Neuron (in vitro differentiated cells): Measurements from ENCODE around the gene EFCAB12.

ENCODE experiments used
- H2AFZ ChIP-seq: one replicate; pipeline ENCODE4 v1.6.1; 2013; ENCODE audit warnings: low read depth, mild to moderate bottlenecking, inconsistent platforms, low read length, moderate library complexity
- H3K27me3 ChIP-seq: one replicate; pipeline ENCODE4 v1.6.1; 2013; ENCODE audit warnings: low read length; ENCODE audit not compliant: insufficient read depth
- H3K36me3 ChIP-seq: one replicate; pipeline ENCODE4 v1.6.1; 2013; ENCODE audit warnings: low read length; ENCODE audit not compliant: insufficient read depth
- H3K4me1 ChIP-seq: one replicate; pipeline ENCODE4 v1.6.1; 2013; ENCODE audit warnings: low read length; ENCODE audit not compliant: insufficient read depth
- H3K4me3 ChIP-seq: 2 replicates; pipeline ENCODE4 v1.5.1; 2013; ENCODE audit warnings: mild to moderate bottlenecking, low read length, moderate library complexity
- H3K9me3 ChIP-seq: one replicate; pipeline ENCODE4 v1.6.1; 2013; ENCODE audit warnings: low read length

EFCAB12 gene

DNA sequence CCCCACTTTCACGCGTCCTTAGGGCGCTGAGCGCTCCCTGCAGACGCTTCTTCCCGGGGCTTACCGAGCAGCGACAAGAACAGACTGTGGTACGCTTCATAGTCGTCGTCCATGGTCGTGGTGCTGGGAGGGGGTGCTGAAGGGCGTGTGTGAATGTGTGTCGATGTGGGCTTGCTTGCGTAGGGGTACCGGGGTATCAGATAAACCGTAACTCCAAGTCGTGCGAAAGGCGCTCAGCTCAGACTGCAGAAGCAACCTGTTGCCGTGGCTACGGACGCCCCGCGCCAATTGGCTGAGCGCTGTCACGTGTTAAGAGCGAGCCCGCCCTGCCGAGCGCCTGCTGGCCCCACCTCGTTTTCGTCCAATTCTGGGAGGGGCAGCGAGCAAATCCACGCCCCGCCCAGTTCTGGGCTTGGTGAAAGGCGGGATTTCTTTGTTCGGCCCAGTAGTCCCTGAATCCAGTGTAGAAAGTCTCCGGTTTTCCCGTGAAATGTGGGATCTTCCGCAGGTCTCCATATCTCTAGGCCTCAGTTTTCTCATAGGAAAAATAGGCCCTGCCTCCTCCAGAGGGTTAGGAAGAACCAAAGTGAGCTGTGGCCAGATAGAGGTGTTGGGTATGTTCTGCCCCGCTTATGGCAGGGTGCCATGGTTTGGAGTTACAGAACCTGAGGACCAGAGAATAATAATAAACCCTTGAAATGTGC lies at the start of gene EFCAB12:
TSS of gene EFCAB12 (minus strand) at position 261 of the 704 bp plus-strand sequence. CDS start at position 113, 148 bp downstream.
- H3K27me3 ChIP-seq: no peaks in the 10 kb centered on the region
- H3K36me3 ChIP-seq: peaks cover 24% of the 10 kb centered on the region
- peak within 1 kb of the TSS; percentile 87 for H2AFZ ChIP-seq
- peaks cover 30% of the 10 kb centered on the region for H3K4me1 ChIP-seq
- peak within 1 kb of the TSS; percentile 53 for H3K4me3 ChIP-seq
- H3K9me3 ChIP-seq: no peaks in the 10 kb centered on the region

GRCh38 chr3:129476586-129476985 lies 48.1 kb upstream of the EFCAB12 start:
- Histone ChIP-seq H3K27me3 (no peaks in the 10 kb centered on the region), H3K4me1 (peaks cover 7% of the 10 kb centered on the region), H3K4me3 (no peak overlapping the region), H3K36me3 (peaks cover 49% of the 10 kb centered on the region), H2AFZ (no peak overlapping the region), H3K9me3 (no peaks in the 10 kb centered on the region)

- H3K27me3 ChIP-seq: no peaks in the 10 kb centered on the region
- peaks cover 55% of the 10 kb centered on the region for H3K36me3 ChIP-seq
- H3K4me1 ChIP-seq: peaks cover 4% of the 10 kb centered on the region
- no peaks in the 10 kb centered on the region for H3K9me3 ChIP-seq
- no peak overlapping the region for H3K4me3 ChIP-seq
- H2AFZ ChIP-seq: no peak overlapping the region
These were observed 47.4 kb upstream of the EFCAB12 start for GRCh38 chr3:129475863-129476262.

DNA sequence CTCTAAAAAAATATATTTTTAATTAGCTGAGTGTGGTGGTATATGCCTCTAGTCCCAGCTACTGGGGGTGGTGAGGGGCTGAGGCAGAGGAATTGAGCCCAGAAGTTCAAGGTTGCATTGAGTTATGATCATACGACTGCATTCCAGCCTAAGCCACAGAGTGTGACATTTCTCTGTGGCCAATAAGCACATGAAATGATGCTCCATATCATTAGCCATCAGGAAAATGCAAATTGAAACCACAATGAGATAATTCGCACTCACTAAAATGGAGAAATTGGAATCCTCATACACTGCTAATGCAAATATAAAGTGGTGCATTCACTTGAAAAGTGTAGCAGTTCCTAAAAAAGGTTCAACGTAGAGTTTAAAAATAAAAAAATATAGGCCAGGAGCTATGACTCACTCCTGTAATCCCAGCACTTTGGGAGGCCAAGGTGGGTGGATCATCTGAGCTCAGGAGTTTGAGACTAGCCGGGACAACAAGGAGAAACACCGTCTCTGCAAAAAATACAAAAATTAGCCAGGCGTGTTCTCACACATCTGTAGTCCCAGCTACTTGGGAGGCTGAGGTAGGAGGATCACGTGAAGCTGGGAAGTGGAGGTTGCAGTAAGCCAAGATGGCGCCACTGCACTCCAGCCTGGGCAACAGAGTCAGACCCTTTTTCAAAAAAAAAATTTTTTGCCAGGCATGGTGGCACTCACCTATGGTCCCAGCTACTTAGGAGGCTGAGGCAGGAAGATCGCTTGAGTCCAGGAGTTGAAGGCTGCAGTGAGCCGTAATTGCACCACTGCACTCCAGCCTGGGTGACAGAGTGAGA lies 46.8 kb upstream of the EFCAB12 start:
- Histone ChIP-seq H3K4me1 (no peaks in the 10 kb centered on the region), H3K36me3 (peaks cover 51% of the 10 kb centered on the region), H3K27me3 (no peaks in the 10 kb centered on the region), H2AFZ (no peak overlapping the region), H3K9me3 (no peaks in the 10 kb centered on the region), H3K4me3 (no peak overlapping the region)

- Histone ChIP-seq H3K36me3 (peaks cover 50% of the 10 kb centered on the region), H2AFZ (no peak overlapping the region), H3K9me3 (no peaks in the 10 kb centered on the region)
These were observed 45.3 kb upstream of the EFCAB12 start for GRCh38 chr3:129473769-129474152.

GRCh38 chr3:129473067-129473768 lies 44.8 kb upstream of the EFCAB12 start:
- H3K9me3 ChIP-seq: no peaks in the 10 kb centered on the region
- H3K36me3 ChIP-seq: peaks cover 44% of the 10 kb centered on the region
- no peak overlapping the region for H3K4me3 ChIP-seq
- no peaks in the 10 kb centered on the region for H3K4me1 ChIP-seq
- H3K27me3 ChIP-seq: no peaks in the 10 kb centered on the region
- no peak overlapping the region for H2AFZ ChIP-seq

More at GRCh38 chr3:129473769-129474152, 45.3 kb upstream of the EFCAB12 start:
- H3K4me3 ChIP-seq: no peak overlapping the region
- H3K4me1 ChIP-seq: no peaks in the 10 kb centered on the region
- H3K27me3 ChIP-seq: no peaks in the 10 kb centered on the region

DNA sequence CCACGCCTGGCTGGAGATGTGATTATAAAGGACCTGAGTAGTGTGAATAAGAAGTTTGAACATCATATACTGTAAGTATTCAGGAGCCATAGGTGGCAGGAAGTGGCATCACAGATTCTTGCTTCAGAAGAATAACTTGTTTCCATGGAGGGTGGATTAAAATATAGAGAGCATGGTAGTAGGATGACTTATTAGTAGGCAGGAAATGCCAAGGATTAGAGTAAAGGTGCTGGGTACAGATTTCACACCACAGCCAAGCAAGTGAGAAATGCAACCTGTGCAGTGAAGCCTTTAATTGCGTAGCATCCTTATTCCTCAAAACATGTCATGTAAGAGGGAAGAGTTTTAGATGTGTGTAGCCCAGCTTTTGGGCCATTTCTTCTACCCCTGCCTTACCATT lies 42.4 kb upstream of the EFCAB12 start:
- Histone ChIP-seq H3K36me3 (peaks cover 28% of the 10 kb centered on the region), H2AFZ (no peak overlapping the region), H3K4me1 (no peaks in the 10 kb centered on the region)

GRCh38 chr3:129469026-129469425 lies 40.6 kb upstream of the EFCAB12 start:
- H2AFZ ChIP-seq: no peak overlapping the region
- no peaks in the 10 kb centered on the region for H3K27me3 ChIP-seq
- no peak overlapping the region for H3K4me3 ChIP-seq
- no peaks in the 10 kb centered on the region for H3K4me1 ChIP-seq
- peaks cover 33% of the 10 kb centered on the region for H3K36me3 ChIP-seq
- H3K9me3 ChIP-seq: no peaks in the 10 kb centered on the region

More for the DNA sequence above, 42.4 kb upstream of the EFCAB12 start:
- Histone ChIP-seq H3K27me3 (no peaks in the 10 kb centered on the region), H3K9me3 (no peaks in the 10 kb centered on the region), H3K4me3 (no peak overlapping the region)

- no peak overlapping the region for H3K4me3 ChIP-seq
- H2AFZ ChIP-seq: no peak overlapping the region
- no peaks in the 10 kb centered on the region for H3K27me3 ChIP-seq
- H3K4me1 ChIP-seq: peaks cover 3% of the 10 kb centered on the region
- no peaks in the 10 kb centered on the region for H3K9me3 ChIP-seq
- peaks cover 39% of the 10 kb centered on the region for H3K36me3 ChIP-seq
These were observed 39.5 kb upstream of the EFCAB12 start for GRCh38 chr3:129467932-129468331.

DNA sequence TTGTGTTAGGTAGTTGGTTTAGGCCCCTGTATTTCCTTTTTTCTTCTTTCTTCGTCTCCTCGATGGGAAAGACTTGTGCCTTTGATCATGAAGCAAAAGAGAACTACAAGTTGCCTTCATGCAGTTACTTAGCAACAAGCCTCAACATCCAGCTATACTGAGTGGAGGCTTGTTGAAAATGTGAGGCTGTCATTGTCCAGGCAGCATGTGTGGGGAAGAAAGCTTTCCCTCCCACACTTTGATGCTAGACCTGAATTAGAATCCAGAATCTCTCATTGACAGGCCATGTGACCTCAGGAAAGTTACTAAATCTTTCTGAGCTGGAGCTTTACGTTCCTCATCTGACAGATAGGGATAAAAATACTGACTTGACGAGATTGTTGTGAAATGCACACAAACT lies 35.3 kb upstream of the EFCAB12 start:
- peaks cover 25% of the 10 kb centered on the region for H3K36me3 ChIP-seq
- no peaks in the 10 kb centered on the region for H3K9me3 ChIP-seq
- no peak overlapping the region for H3K4me3 ChIP-seq
- H3K4me1 ChIP-seq: peaks cover 3% of the 10 kb centered on the region
- no peak overlapping the region for H2AFZ ChIP-seq
- no peaks in the 10 kb centered on the region for H3K27me3 ChIP-seq

DNA sequence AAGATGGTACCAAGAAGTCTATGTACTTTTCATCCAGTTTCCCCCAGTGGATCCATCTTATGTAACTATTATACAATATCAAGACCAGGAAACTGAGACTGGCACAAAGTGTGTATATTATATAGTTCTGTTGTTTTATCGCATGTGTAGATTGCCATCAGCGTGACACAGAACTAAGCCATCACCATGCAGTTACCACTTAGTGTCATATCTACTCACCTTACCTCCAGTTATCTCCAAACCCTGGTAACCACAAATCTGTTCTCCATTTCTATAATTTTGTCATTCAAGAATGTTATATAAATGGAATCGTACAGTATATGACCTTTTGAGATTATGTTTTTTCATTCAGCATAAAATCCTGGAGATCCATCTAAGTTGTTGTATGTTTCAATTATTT lies 34.7 kb upstream of the EFCAB12 start:
- H3K27me3 ChIP-seq: no peaks in the 10 kb centered on the region
- H3K36me3 ChIP-seq: peaks cover 29% of the 10 kb centered on the region
- no peak overlapping the region for H2AFZ ChIP-seq
- no peaks in the 10 kb centered on the region for H3K9me3 ChIP-seq
- peaks cover 3% of the 10 kb centered on the region for H3K4me1 ChIP-seq
- H3K4me3 ChIP-seq: no peak overlapping the region

DNA sequence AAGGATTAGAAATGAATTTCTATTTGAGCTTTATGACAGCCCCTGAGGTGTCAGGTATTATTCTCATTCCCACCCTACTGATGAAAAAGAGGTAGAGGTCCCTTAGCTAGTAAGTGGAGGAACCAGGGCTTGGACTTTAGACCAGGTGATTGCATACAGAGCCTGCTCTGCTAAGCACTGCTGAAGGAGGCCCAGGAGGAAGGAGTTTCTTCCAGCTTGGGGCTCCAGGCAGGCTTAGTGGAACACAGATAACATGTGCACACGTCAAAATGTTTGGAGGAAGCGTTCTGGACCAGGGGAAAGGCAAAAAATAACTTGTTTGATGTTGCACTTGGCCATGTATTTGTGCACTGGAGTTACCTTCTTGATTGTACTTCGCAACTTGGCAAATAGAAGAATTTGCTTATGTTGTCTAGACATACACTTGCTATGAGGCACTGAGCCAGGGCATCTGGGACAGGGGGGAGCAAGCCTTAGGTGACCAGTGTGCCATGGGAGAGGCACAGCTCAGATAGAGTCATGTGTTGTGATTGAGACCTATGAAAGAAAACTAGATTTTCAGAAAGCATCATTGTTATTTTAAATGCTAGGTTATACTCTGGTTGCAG lies 34.0 kb upstream of the EFCAB12 start:
- Histone ChIP-seq H3K9me3 (no peaks in the 10 kb centered on the region), H3K4me1 (peaks cover 3% of the 10 kb centered on the region), H3K27me3 (no peaks in the 10 kb centered on the region), H3K36me3 (peaks cover 28% of the 10 kb centered on the region), H3K4me3 (no peak overlapping the region), H2AFZ (no peak overlapping the region)
